Stimulated activated CD4-positive, alpha-beta T cell treated with anti-CD3 and anti-CD28 coated beads, TNF-alpha, amount 100 ng/mL, for 4 hours (primary cell): ENCODE measurements around the gene F13A1.

ENCODE experiments used
- DNase-seq, 3 experiments: peaks; one replicate each; pipeline ENCODE4 v3.0.0-alpha.2; 2020; ENCODE audit warnings: low read depth in 3 of 3

The F13A1 gene

DNA sequence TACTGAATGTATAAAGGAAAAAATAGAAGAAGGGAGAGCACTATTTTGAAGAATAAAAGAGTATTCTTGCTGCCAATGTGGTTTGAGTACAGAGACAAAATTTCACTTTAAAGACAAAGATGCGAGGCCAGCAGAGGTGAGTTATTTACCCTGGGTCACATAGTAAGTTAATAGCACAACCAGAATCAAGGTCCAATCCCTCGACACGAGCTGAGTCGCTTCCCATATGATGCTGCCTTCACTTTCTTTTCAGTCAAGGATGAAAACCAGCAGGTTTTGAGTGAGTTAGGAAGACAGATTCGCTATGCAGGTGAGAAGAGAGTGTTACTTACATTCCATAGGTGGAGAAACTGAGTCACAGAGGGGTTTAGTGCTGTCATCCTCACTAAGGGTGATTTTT is 75.8 kb downstream of the F13A1 start:
- no peak for DNase-seq

GRCh38 chr6:6243846-6244245 is 76.6 kb downstream of the F13A1 start:
- DNase-seq, result no peak

DNA sequence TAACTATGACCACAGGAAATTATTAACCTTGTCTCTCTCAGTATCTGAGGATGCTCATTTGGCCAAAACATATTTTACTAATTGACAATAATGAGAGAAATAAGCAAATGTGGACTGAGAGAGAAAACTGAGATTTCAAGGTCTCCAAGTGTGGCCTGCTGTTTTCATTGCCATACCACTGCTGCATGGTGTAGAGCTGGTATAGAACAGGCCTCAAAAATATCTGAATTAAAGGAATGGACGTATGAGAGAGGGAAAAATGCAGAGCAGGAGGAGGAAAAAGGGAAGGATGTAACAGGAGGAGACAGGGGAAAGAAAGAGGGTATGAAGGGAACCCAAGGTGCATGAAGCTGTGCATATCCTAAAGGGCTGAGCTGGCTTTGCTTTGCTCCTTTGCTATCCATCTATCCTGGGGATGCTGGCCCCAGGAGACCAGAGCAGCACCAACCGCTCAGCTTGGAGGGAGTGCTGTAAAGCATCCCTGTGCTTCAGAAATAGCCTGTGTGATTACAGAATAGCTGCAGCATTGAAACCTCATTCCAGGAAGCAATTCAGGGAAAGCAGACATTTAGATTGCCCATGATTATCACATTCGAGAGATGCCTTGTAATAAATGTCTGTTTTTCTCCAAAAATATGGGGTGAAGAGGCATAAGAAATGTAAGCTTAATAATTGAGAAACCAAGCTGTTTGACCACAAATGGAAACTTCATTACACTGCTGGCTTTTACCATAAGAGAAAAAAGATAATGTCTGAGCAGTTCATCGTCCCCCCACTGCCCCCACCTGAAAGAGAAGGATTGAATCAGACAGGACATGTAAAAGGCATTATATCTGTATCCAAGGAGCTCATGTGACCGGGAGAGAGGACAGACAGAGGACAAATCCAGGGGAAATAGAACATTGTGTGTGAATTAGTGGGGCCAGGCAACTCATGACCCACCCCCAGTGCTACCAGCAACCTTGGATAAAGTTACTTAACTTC is 80.6 kb downstream of the F13A1 start:
- DNase-seq, result no peak

DNA sequence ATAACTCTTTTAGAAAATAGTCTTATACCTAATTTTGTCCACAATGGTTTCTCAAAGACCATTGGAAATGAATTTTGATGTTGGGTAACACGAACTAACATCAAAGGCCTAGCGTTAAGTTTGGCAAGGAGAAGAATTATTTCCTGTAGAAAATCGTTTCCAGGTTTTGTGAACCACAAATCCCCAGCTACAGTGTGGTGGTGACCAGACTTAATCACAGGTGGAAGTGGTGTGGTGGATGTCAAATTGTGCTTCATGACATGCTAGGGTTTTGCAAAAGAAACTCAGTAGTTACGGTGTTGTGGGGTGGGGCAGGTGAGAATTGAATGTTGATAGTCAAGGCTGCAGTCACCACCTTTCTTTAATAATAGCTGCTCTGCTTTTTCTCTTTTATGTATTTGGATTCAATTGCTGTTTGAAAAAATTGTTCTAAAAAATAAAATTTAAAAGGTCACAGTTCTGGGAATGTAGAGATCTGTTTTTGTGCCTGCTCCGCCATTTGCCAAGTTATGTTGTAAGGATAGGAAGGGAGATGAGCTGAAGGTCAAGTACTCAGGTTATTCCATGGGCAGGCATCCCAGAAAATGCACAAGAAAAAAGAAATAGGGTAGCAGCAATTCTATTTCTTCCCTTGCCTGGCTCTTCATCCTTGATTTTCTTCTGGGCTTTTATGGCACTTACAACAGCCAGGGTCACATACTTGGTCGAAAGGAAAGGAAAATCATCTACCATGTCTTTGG is 83.6 kb downstream of the F13A1 start:
- DNase-seq, result no peak

- no peak for DNase-seq
Observed at GRCh38 chr6:6235786-6236185, 84.7 kb downstream of the F13A1 start.

- DNase-seq, result no peak
Observed at GRCh38 chr6:6234963-6235362, 85.5 kb downstream of the F13A1 start.

DNA sequence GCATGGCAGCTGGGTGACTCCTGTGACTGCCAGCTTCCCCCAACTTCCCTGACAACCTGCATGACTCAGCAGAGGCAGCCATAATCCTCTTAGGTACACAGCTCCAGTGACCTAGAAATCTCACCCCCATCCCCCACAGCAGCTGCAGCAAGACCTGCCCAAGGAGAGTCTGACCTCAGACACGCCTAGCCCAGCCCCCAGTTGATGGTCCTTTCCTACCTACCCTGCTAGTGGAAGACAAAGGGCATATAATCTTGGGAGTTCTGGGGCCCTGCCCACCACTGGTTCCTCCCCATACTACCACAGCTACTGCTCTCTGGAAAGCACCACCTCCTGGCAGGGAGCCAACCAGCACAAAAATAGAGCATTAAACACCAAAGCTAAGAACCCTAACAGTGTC is 90.2 kb downstream of the F13A1 start:
- DNase-seq, result no peak

DNA sequence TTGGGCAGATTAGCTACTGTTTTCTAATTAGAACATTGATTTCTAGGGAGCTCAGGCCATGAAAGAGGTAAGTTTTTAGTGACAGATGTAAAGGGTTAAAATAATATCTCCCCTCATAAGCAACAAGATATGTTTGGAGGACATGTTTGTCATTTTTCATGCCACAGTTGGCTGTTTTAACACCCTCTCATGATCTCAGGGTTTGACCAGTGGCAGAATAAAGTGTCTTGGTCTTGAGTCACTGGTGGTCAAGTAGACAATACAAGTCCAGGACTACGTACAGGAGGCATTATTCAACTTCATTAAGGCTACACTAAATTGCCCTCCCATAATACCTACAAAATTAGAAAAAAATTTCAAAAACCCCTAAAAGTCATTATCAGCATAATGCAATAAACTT is 92.6 kb downstream of the F13A1 start:
- DNase-seq, result no peak

GRCh38 chr6:6225885-6226529 is 94.5 kb downstream of the F13A1 start:
- no peak for DNase-seq

GRCh38 chr6:6224933-6225486 is 95.5 kb downstream of the F13A1 start:
- no peak for DNase-seq

GRCh38 chr6:6221787-6222535 is 98.5 kb downstream of the F13A1 start:
- DNase-seq, result no peak

DNA sequence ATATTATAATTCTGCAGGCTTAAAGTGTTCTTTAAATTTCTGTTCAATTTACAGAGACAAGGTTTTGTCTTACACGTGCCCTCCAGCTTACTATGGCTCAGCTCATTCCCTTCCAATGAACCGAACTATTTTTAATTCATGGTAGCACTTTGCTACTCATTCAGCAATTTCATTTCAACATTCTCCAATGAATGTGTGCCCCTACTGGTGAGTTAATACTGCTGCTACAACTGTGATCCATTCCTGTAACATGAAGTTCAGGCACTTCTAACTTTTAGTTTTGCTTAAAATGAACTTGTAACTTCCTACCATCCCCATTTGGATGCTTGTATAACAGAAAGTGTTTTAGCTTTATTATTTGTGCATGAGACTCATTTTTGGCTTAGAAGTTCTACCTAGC is 99.7 kb downstream of the F13A1 start:
- no peak for DNase-seq

GRCh38 chr6:6219716-6220115 is 100.7 kb downstream of the F13A1 start:
- no peak for DNase-seq

DNA sequence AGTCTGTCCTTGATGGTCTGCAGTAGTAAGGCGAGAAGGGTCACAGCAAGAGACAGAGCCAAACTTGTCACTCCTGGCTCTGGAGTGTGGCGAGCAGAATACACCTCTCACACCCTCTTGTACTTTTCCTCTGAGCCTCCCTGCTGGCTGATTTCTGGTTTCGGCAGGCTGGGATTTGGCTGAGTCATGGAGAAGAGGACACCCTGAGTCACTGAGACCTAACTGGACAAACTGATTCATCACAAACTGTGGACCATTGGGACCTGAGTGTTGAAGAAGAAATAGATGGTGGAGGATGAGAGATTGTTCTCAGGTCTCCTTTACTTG is 101.7 kb downstream of the F13A1 start:
- DNase-seq, result no peak

GRCh38 chr6:6217855-6218758 is 102.4 kb downstream of the F13A1 start:
- DNase-seq, result no peak

DNA sequence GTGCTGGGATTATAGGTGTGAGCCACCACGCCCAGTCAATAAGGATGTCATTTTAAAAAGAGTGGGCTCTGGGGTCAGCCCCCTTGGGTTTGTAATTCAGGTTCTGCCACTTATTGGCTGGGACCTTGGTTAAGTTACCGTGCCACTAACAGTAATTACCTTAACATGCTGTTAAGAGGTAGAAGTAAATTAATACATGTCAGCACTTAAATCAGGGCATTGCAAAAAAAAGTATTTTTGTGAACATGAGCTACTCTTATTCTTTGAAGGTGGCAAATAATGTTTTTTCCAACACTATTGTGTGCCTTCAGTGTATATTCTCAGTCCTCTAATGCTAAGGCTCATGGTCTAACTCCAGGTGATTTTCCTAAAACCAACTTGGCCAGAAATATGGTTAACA is 109.5 kb downstream of the F13A1 start:
- DNase-seq, result no peak

GRCh38 chr6:6202886-6203285 is 117.6 kb downstream of the F13A1 start:
- DNase-seq, result no peak

DNA sequence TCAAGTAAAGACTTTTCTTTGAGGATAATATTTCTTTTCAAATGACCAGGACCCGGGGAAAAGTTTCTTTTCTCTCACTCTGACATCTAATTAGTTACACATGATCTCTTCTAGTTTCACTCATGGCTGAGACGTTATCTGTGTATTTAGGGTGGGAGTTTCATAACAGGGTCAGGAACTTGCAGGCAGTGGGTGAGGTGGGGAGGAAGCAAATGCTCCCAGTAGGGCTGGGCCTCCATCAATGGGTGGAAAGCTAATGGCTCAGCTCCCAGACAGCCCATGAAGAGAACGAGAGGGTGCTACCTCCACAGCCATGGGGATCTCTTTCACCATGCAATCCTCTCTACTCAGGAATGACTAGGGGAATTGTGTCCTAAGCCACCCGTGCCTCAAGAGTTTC is 119.3 kb downstream of the F13A1 start:
- no peak for DNase-seq

- DNase-seq, result no peak
Observed at GRCh38 chr6:6199678-6200077, 120.8 kb downstream of the F13A1 start.

DNA sequence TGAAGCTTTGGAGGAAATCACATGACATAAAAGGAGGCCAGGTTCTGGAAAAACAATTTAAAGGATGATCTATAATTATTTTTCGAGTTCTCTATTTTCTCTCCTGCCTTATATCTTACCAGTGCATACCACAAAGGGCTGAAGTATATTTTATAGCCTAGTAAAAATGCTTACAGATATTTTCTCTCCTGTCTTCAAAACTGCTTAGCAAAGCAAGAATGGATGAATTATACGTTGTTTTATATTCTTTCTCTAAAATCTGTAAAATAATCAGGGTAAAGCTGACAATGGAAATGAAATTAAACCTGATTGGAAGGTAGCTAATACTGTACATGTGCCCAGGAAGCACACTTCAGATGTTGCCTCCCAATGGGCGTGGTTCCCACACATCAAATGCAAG is 123.7 kb downstream of the F13A1 start:
- DNase-seq, result no peak

DNA sequence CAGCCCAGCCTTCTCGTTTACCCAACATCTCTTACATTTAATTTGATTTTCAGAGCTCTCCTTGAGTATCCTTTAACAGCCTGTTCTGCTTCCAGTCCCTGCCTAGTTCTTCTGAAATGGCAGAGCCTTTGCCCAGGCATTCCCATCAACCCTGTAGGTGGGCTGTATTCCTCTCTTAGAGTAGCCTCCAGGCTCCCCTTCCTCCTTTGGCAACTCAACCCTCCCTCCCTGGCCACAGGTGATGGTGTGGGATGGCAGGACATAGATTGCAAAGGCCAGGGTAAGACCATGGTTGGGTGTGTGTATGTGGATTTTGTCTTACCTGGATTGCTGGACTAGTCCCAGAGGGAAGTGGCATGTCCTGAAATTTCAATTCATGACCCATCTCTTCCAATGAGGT is 125.4 kb downstream of the F13A1 start:
- DNase-seq, result no peak
